Pancreas (tissue), 10 donors: Measurements from ENCODE around the gene NAA30. TPM values are rescaled to one million over a fixed set of nuclear protein-coding genes. Genes with fewer than 3 reads are reported as not detected.
A peak's percentile ranks its signal among the peaks of the same experiment; 100 is the strongest.

Experiments
- ATAC-seq, 4 donors: fragments of 200-7000 bp; cut with Tn5 transposase; one replicate each; pipeline versions ENCODE4 v1.8.0 to v1.9.1; 2020; ENCODE audit warnings: mild to moderate bottlenecking in 4 of 4, moderate library complexity in 4 of 4
- DNase-seq, 6 donors: peaks; one replicate each; pipeline ENCODE4 v3.0.0-alpha.2; 2020
- FAIRE-seq: peaks from 2 replicates; lab custom pipeline; 2012; peaks lifted over from hg19 to GRCh38; lab: Jason Lieb, UNC
- H3K27ac ChIP-seq, 4 donors: fragments of 200-600 bp; sonication (generic); 1 replicate in 3 of 4; 2 replicates in 1 of 4; pipeline versions ENCODE4 v1.5.0 to v1.8.0; 2020
- H3K27me3 ChIP-seq, 4 donors: fragments of 200-600 bp; one replicate each; pipeline ENCODE4 v1.8.0; 2021
- H3K36me3 ChIP-seq, 3 donors: fragments of 200-600 bp; sonication (generic) in 1 of 3; one replicate each; pipeline versions ENCODE4 v1.5.0 to v1.8.0; 2020 to 2021
- H3K4me1 ChIP-seq, 3 donors: fragments of 200-600 bp; one replicate each; pipeline ENCODE4 v1.8.0; 2021
- H3K4me3 ChIP-seq, 4 donors: fragments of 200-600 bp; sonication (generic) in 2 of 4; one replicate each; pipeline versions ENCODE4 v1.5.0 to v1.8.0; 2020 to 2021
- H3K9me3 ChIP-seq, 4 donors: fragments of 200-600 bp; one replicate each; pipeline ENCODE4 v1.8.0; 2021
- CTCF ChIP-seq, 4 donors: fragments of 200-600 bp; sonication (generic) in 3 of 4; IDR thresholded peaks; one replicate each; pipeline versions ENCODE4 v1.5.0 to v1.8.0; 2021; ENCODE audit warnings: antibody characterized with exemption in 4 of 4
- WGBS, 2 donors: extraction: QIAGEN DNeasy Blood & Tissue Kit; methylation state at CpG; one replicate each; pipeline ENCODE4 v1.1.7; 2013; 5-methylcytosine and 5-hydroxymethylcytosine counted together
- intact Hi-C, 3 donors: fragments of 100-400 bp; cut with DNase I; formaldehyde crosslinking; loops; one replicate each; pipeline versions ENCODE4 v1.11.1 to v1.14.2; 2022
- polyA plus RNA-seq, 2 donors: library from polyadenylated mRNA; stranded (reverse); fragments of 200-250 nt; gene quantifications; one replicate each; pipeline ENCODE4 v1.2.3, GENCODE V29; 2013
- total RNA-seq, 6 donors: library from RNA; stranded (reverse); fragmentation: NEBNext Ultra II Directional in 4 of 6; extraction: Animal tissue kit (Norgen Biotek cat#: 25700) in 4 of 6; gene quantifications; one replicate each; pipeline versions ENCODE4 v1.2.1 to v1.2.4, GENCODE V29; 2021 to 2023
- donor health status: healthy with polysubstance abuse.
- donor health status: DM: no; HTN: no; CAD: no; lungs with moderate emphysema.
- donor health status: DM: no; HTN: no; CAD: no.
- donor health status: control.
- donor health status: control.
- donor health status: Bipolar disorder and iron deficiency.
- donor health status: DM: yes; HTN: yes; CAD: no.
- donor health status: DM: no; HTN: no; CAD: no.
- donor health status: DM: no; HTN: no; CAD: no.
- donor health status: DM: yes; HTN: yes; CAD: no.

Gene NAA30
- total and polyA plus RNA-seq, 8 donors: 1.9 to 11.0 (median 7.5) TPM

- intact Hi-C loops: no loop called here
- no peak for ATAC-seq
Measured at GRCh38 chr14:57435923-57436322, 45.5 kb downstream of the NAA30 start.

GRCh38 chr14:57461777-57462320, 71.5 kb downstream of the NAA30 start:
- WGBS, 2 donors: 64 to 66% methylated on average over 5 of the region's 5 CpGs
- intact Hi-C loops: no loop called here
- ATAC-seq (peak in 2 of 4 donors; percentile 25 to 52), FAIRE-seq (no peak), DNase-seq (no peak)
- no peak overlapping the region for H3K4me3 ChIP-seq
- H3K27me3 ChIP-seq: no peaks in the 10 kb centered on the region
- no peak for TF ChIP-seq CTCF (IDR thresholded peaks at IDR 0.05)
- no peaks in the 10 kb centered on the region for H3K9me3 ChIP-seq
- no peak overlapping the region for H3K27ac ChIP-seq
- no peaks in the 10 kb centered on the region for H3K36me3 ChIP-seq
- no peaks in the 10 kb centered on the region for H3K4me1 ChIP-seq

More at GRCh38 chr14:57435923-57436322, 45.5 kb downstream of the NAA30 start:
- no peak overlapping the region for H3K4me3 ChIP-seq
- H3K27ac ChIP-seq: no peak overlapping the region
- FAIRE-seq: no peak
- no peaks in the 10 kb centered on the region for H3K9me3 ChIP-seq
- H3K27me3 ChIP-seq: no peaks in the 10 kb centered on the region
- DNase-seq: no peak
- H3K4me1 ChIP-seq: no peaks in the 10 kb centered on the region
- no peak for TF ChIP-seq CTCF (IDR thresholded peaks at IDR 0.05)
- H3K36me3 ChIP-seq: no peaks in the 10 kb centered on the region

- Histone ChIP-seq H3K27me3 (no peaks in the 10 kb centered on the region), H3K4me1 (no peaks in the 10 kb centered on the region), H3K4me3 (no peak overlapping the region), H3K36me3 (no peaks in the 10 kb centered on the region), H3K27ac (no peak overlapping the region), H3K9me3 (no peaks in the 10 kb centered on the region)
- DNase-seq (no peak), ATAC-seq (no peak), FAIRE-seq (no peak)
- intact Hi-C loops: no loop called here
- WGBS, 2 donors: 92 to 95% methylated on average over 3 of the region's 3 CpGs
- no peak for TF ChIP-seq CTCF (IDR thresholded peaks at IDR 0.05)
Measured at GRCh38 chr14:57462551-57462950, 72.2 kb downstream of the NAA30 start.

GRCh38 chr14:57464008-57464730, 73.8 kb downstream of the NAA30 start:
- TF ChIP-seq CTCF (IDR thresholded peaks at IDR 0.05): no peak
- no peak overlapping the region for H3K27ac ChIP-seq
- no peak for FAIRE-seq
- DNase-seq: no peak
- H3K36me3 ChIP-seq: no peaks in the 10 kb centered on the region
- intact Hi-C loops: no loop called here
- ATAC-seq: no peak
- H3K4me3 ChIP-seq: no peak overlapping the region
- H3K9me3 ChIP-seq: no peaks in the 10 kb centered on the region
- no peaks in the 10 kb centered on the region for H3K4me1 ChIP-seq
- WGBS, 2 donors: 78 to 86% methylated on average over 6 of the region's 6 CpGs
- H3K27me3 ChIP-seq: no peaks in the 10 kb centered on the region

Other genes with a start within 250 kb of the NAA30 start
- 10 to 100 TPM; 15.0 to 32.4 (median 21.3) TPM for gene EXOC5, start 121.7 kb upstream of the NAA30 start, total RNA-seq
- gene EXOC5, start 121.7 kb upstream of the NAA30 start, polyA plus RNA-seq: 1 to 10 TPM; 3.0 to 8.2 TPM
- gene AP5M1, start 121.6 kb upstream of the NAA30 start, total RNA-seq: 10 to 100 TPM in 5 of 6 donors, 1 to 10 TPM in 1; 9.0 to 21.0 (median 12.5) TPM
- gene AP5M1, start 121.6 kb upstream of the NAA30 start, polyA plus RNA-seq: 1 to 10 TPM; 2.3 to 8.2 TPM
- gene CCDC198, start 103.3 kb downstream of the NAA30 start, total RNA-seq: 10 to 100 TPM; 17.1 to 41.7 (median 23.4) TPM
- gene CCDC198, start 103.3 kb downstream of the NAA30 start, polyA plus RNA-seq: 100 to 1,000 TPM in 1 of 2 donors, 10 to 100 TPM in 1; 96.2 to 130 TPM